Adrenal gland (tissue), 5 donors: Measurements from ENCODE around the gene MTHFD2L.

Experiments
- CTCF ChIP-seq, 6 experiments: fragments of 450-650 bp in 4 of 6; fragments of 200-600 bp in 2 of 6; sonication (generic) in 1 of 6; IDR thresholded peaks; 1 replicate in 5 of 6; 2 replicates in 1 of 6; pipeline versions ENCODE4 v1.5.1 to v1.8.0; 2016 to 2021; ENCODE audit warnings: antibody characterized with exemption in 6 of 6, mild to moderate bottlenecking in 2 of 6, moderate library complexity in 1 of 6
- POLR2A ChIP-seq, 2 donors: fragments of 450-650 bp; IDR thresholded peaks; one replicate each; pipeline ENCODE4 v1.6.1; 2017; ENCODE audit warnings: antibody characterized with exemption in 2 of 2, mild to moderate bottlenecking in 2 of 2, moderate library complexity in 1 of 2
- donor health status: DM: no; HTN: no; CAD: no.

GRCh38 chr4:74331944-74332343 lies 174.0 kb downstream of the MTHFD2L start:
- no peak for TF ChIP-seq CTCF (IDR thresholded peaks at IDR 0.05)
- TF ChIP-seq POLR2A (IDR thresholded peaks at IDR 0.05), result no peak
